GM18502 (cell line): ENCODE data around the gene MFAP1.
A peak's percentile ranks its signal among the peaks of the same experiment; 100 is the strongest.
"Not testable (repeated sequence)": the region's sequence is repeated elsewhere in the genome, so short reads cannot be mapped to it uniquely, and the experiment has no call there.

ENCODE experiments used
- ATAC-seq: cut with Tn5 transposase; IDR thresholded peaks from one replicate; pipeline ENCODE4 v1.9.1; 2021; ENCODE audit warnings: mild to moderate bottlenecking; ENCODE audit not compliant: unreplicated experiment, poor library complexity

Gene MFAP1, protein sequence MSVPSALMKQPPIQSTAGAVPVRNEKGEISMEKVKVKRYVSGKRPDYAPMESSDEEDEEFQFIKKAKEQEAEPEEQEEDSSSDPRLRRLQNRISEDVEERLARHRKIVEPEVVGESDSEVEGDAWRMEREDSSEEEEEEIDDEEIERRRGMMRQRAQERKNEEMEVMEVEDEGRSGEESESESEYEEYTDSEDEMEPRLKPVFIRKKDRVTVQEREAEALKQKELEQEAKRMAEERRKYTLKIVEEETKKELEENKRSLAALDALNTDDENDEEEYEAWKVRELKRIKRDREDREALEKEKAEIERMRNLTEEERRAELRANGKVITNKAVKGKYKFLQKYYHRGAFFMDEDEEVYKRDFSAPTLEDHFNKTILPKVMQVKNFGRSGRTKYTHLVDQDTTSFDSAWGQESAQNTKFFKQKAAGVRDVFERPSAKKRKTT

DNA sequence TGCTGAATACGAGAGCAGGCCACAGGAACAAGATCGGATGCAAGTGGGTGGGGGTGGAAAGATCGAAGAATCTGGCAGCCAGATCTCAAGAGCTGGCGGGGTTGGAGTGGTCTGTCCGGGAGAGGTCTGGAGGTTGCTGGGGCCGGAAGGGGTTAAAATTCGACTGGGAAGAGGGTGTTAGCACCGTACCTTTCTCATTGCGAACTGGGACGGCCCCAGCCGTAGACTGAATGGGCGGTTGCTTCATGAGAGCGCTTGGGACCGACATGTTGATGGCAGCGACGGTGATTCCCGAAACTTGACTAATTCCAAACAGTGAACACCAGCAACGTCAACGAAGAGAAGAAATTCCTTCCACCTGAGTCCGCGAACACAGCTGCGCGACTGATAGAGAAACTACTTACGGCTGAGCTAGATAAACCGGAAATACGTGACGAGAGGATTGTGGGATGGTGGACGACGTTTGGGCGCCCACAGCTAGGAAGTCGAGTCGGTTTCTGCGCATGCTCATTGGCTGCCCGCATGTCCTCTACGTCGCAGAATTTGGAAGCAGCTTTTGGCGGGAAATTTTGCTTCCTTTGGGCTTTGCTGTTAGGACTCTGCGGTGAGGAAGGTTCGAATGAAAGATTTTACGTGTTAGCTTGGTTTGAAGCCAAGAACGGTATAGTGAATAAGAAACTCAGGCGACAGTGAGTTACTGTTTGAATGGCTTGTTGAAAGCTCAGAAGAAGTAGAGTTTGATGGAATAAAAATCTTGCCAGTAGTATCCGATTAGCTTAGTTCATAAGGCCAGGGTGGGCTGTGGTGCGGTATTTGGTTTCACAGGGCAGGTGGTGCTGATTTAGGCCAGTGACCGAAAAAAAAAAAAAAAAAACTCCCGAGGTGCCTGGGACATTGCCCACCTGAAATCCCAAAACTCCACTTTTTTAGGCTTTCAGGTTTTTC lies at the start of gene MFAP1:
MFAP1 (minus strand) TSS at position 389 of the 945 bp plus-strand sequence; CDS start at position 268, 121 bp downstream.
- ATAC-seq, result peak; percentile 69

DNA sequence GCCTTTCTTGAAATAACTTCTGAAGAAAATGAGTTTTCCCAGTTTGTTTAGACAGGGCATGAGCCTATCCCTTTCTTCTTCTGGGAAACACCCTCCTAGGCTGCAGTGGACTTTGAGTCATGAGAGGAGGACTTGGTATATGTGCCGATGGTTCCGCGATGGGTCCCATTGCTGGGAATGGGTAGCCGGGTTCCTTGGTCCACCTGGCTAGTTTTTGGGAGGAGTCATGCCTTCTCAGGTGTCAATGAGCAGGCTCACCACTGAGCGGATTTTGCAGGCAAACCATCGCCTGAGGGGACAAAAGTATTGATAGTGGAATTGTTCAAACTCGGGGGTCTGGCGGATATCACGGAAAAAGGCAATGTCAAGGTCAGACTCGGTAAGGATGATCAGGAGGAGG lies 49.2 kb upstream of the MFAP1 start:
- no peak for ATAC-seq

- ATAC-seq, result no peak
These were observed 48.0 kb upstream of the MFAP1 start for GRCh38 chr15:43872416-43873020.

- no peak for ATAC-seq
These were observed 47.3 kb upstream of the MFAP1 start for GRCh38 chr15:43871835-43872234.

DNA sequence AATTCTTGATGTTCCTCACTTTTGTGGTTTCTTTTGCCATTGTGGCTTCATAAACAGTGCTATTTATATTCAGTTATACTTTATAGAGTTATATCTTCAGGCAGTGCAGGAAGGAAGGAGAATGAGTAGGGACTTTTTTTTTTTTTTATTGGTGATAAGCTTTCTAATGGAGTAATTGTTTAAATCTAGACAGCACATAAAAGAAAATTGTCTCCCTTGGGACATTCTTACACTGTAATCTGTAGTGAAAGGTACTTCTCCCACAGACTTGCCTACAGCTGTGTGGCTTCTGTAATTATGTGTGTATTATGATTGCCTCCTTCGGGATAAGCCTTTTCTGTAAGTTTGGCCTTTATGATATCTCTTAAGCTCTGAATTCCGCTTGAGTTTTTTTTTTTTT lies 43.9 kb upstream of the MFAP1 start:
- ATAC-seq, result no peak

DNA sequence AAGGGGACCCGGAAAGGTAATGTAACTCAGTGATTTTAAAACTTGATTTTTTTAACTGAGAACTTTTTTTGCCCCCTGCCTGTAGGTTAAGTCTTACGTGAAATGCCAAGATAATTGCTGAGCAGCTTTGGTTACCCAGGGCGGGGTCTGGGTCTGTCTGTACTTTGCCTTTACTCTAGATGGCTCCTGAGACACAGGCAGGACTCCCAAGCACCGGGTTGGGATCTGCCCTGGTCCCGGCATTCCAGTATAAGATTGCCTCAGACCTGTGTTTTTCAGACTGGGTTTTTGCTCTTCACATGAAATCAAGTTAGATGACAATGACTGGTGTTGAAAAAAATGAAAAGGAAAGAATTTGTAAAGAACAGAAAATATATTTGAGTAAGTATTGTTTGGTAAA lies 42.6 kb upstream of the MFAP1 start:
- no peak for ATAC-seq

GRCh38 chr15:43866636-43867035 lies 42.1 kb upstream of the MFAP1 start:
- ATAC-seq, result not testable (repeated sequence)

- no peak for ATAC-seq
These were observed 35.1 kb upstream of the MFAP1 start for GRCh38 chr15:43859546-43859945.

GRCh38 chr15:43854801-43855200 lies 30.3 kb upstream of the MFAP1 start:
- ATAC-seq, result no peak

- no peak for ATAC-seq
These were observed 28.1 kb upstream of the MFAP1 start for GRCh38 chr15:43852607-43853006.

DNA sequence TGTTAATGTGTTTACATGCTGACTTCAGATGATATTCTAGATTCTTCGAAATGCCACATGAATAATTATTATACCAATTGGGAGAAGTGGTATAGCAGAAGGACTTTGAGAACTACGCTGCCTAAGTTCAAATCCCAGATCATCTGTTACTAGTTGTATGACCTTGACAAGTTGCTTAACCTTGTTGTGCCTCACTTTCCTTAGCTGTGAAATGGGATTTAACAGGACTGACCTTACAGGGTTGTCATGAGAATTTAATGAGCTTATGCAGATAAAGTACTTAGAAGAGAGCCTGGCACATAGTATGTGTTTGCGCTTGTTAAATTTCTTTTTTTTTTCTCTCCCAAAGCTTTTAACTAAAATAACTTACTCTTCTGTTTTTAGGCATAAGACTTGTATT lies 26.8 kb upstream of the MFAP1 start:
- no peak for ATAC-seq

DNA sequence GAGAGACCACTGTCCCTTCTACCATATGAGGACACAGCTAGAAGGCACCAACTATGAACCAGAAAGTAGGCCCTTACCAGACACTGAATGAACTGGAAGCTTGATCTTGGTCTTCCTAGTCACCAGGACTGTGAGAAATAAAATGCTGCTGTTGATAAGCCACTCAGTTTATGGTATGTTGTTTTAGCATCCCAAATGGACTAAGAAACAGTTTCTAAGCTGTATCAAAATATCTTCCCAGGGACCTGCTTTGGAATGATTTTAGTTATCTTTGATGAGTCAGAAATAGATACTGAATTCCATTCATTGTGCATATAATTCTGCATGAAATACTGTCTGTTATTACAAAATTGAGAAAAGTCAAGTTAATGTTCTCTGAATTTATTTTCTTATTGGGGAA lies 20.9 kb upstream of the MFAP1 start:
- no peak for ATAC-seq

DNA sequence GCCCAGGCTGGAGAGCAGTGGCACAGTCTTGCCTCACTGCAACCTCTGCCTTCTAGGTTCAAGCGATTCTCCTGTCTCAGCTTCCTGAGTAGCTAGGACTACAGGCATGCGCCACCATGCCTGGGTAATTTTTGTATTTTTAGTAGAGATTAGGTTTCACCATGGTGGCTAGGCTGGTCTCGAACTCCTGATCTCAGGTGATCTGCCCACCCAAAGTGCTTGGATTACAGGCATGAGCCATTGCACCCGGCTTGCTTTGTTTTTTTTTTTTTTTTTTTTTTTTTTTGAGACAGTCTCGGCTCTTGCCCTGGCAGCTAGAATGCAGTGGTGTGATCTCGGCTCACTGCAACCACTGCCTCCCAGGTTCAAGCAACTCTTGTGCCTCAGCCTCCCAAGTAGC lies 8.0 kb upstream of the MFAP1 start:
- not testable (repeated sequence) for ATAC-seq

DNA sequence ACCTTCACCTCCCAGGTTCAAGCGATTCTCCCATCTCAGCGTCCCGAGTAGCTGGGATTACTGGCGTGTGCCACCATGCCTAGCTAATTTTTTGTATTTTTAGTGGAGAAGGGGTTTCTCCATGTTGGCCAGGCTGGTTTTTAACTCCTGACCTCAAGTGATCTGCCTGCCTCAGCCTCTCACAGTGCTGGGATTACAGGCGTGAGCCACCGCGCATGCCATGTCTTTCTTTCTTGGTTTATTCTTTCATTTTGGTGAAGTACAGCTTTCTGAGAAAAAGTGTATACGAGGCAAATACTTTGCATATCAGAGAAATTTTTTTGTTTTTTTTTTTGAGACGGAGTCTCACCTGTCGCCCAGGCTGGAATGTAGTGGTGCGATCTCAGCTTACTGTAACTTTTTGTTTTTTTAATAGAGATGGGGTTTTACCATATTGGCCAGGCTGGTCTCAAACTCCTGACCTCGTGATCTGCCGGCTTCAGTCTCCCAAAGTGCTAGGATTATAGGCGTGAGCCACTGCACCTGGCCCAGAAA lies 7.1 kb upstream of the MFAP1 start:
- not testable (repeated sequence) for ATAC-seq

DNA sequence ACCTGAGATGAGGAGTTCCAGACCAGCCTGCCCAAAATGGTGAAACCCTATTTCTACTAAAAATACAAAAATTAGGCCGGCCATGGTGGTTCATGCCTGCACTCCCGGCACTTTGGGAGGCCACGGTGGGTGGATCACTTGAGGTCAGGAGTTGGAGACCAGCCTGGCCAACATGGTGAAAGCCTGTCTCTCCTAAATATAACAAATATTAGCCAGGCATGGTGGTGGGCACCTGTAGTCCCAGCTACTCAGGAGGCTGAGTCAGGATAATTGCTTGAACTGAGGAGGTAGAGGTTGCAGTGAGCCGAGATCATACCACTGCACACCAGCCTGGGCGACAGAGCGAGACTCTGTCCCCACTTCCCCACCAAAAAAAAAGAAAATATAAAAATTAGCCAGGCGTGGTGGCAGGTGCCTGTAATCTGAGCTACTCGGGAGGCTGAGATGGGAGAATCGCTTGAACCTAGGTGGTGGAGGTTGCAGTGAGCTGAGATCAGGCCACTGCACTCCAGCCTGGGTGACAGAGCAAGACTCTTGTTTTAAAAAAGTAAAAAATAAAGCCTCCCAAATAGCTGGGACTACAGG lies 6.3 kb upstream of the MFAP1 start:
- ATAC-seq, result not testable (repeated sequence)

DNA sequence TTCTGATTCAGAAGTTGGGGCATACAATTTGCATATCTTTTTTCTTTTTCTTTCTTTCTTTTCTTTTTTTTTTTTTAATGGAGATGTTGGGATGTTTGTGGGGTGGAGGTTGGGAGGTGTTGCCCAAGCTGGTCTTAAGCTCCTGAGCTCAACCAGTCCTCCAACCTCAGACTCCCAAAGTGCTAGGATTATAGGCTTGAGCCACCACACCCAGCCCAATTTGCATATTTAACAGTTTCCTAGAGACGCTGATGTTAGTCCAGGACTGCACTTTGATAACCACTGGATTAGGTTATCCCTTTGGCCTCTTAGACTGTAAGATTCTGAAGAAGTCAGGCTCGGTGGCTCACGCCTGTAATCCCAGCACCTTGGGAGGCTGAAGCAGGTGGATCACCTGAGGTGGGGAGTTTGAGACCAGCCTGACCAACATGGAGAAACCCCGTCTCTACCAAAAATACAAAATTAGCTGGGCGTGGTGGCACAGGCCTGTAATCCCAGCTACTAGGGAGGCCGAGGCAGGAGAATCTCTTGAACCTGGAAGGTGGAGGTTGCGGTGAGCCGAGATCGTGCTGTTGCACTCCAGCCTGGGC lies 5.6 kb upstream of the MFAP1 start:
- ATAC-seq, result not testable (repeated sequence)

GRCh38 chr15:43828061-43828657 lies 3.7 kb upstream of the MFAP1 start:
- no peak for ATAC-seq

DNA sequence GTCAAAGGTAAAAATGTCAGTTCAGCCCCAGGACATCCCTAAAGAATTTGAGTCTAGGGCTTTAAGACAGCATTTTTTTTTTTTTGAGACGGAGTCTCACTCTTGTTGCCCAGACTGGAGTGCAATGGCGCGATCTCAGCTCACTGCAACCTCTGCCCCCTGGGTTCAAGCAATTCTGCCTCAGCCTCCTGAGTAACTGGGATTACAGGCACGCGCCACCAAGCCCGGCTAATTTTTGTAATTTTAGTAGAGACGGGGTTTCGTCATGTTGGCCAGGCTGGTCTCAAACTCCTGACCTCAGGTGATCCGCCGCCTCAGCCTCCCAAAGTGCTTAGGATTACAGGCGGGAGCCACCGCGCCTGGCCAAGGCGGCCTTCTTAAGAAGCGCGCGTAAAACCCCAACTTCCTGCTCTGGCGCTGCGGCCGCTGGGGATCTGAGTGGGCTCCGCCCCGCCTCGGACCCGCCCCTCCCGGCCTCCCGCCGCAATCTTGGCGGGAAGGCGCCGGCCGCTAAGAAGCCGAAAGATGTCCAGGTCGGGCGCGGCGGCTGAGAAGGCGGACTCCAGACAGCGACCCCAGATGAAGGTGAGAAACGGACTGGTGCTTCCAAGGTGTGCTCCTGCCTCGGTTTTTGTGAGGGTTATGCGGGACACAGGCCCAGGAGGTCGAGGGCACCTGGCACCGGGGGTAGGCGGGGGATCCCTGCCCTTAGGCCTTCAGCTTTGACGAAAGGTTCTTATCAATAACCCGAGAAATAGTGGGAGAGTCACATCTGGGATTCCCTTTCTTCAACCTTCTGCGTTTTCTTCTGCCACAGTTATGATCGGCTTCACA lies 2.2 kb upstream of the MFAP1 start, which contains the start of gene WDR76:
WDR76 (plus strand) TSS at position 495 of the 834 bp plus-strand sequence; CDS start at position 526, 31 bp downstream.
- ATAC-seq, result peak; percentile 52
